GM23338 (cell line): ENCODE results near the gene CHD9. TPM values are rescaled to one million over a fixed set of nuclear protein-coding genes. Genes with fewer than 3 reads are reported as not detected.

Source experiments
- ATAC-seq: fragments of 200-7000 bp; cut with Tn5 transposase; 3 replicates; pipeline ENCODE4 v1.9.1; 2020
- DNase-seq: peaks from one replicate; pipeline ENCODE4 v3.0.0-alpha.2; 2015; ENCODE audit warnings: low spot score
- H2AFZ ChIP-seq: fragments of 200-600 bp; sonication (generic); 2 replicates; pipeline ENCODE4 v1.8.0; 2016; ENCODE audit warnings: antibody characterized with exemption, mild to moderate bottlenecking, moderate library complexity
- H3F3A ChIP-seq: fragments of 200-600 bp; sonication (generic); replicated peaks from 2 replicates; pipeline ENCODE4 v1.8.0; 2017; ENCODE audit warnings: antibody characterized with exemption, mixed run types, low read depth
- H3K27ac ChIP-seq: fragments of 200-600 bp; sonication (generic); 2 replicates; pipeline ENCODE4 v1.6.1; 2016; ENCODE audit warnings: low read depth
- H3K27me3 ChIP-seq: fragments of 200-600 bp; sonication (generic); 2 replicates; pipeline ENCODE4 v1.8.0; 2016; ENCODE audit warnings: mild to moderate bottlenecking, mixed run types, moderate library complexity; ENCODE audit not compliant: insufficient read depth
- H3K36me3 ChIP-seq: fragments of 200-600 bp; sonication (generic); 2 replicates; pipeline ENCODE4 v1.8.0; 2016; ENCODE audit warnings: mild to moderate bottlenecking; ENCODE audit not compliant: insufficient read depth
- H3K4me1 ChIP-seq: fragments of 200-600 bp; sonication (generic); 2 replicates; pipeline ENCODE4 v1.8.0; 2016; ENCODE audit warnings: mild to moderate bottlenecking, moderate library complexity; ENCODE audit not compliant: insufficient read depth
- H3K4me2 ChIP-seq: fragments of 200-600 bp; sonication (generic); 2 replicates; pipeline ENCODE4 v1.7.1; 2017; ENCODE audit warnings: mixed run types
- H3K4me3 ChIP-seq: fragments of 200-600 bp; sonication (generic); 2 replicates; pipeline ENCODE4 v1.6.1; 2016; ENCODE audit warnings: mixed run types
- H3K79me2 ChIP-seq: fragments of 200-600 bp; sonication (generic); replicated peaks from 2 replicates; pipeline ENCODE4 v1.8.0; 2017; ENCODE audit warnings: mild to moderate bottlenecking; ENCODE audit not compliant: insufficient read depth
- H3K9me2 ChIP-seq: fragments of 200-600 bp; sonication (generic); 2 replicates; pipeline ENCODE4 v1.8.0; 2017; ENCODE audit not compliant: insufficient read depth
- H4K20me1 ChIP-seq: fragments of 200-600 bp; sonication (generic); replicated peaks from 2 replicates; pipeline ENCODE4 v1.8.0; 2017; ENCODE audit warnings: mild to moderate bottlenecking; ENCODE audit not compliant: insufficient read depth
- H3K27ac Mint-ChIP-seq: 2 replicates; pipeline ENCODE4 v1.8.0; 2020; ENCODE audit warnings: inconsistent platforms, mild to moderate bottlenecking, moderate library complexity, mixed read lengths
- H3K27me3 Mint-ChIP-seq: 3 replicates; pipeline ENCODE4 v1.8.0; 2022; ENCODE audit warnings: low read depth, mild to moderate bottlenecking, moderate library complexity, mixed read lengths, inconsistent platforms; ENCODE audit not compliant: insufficient read depth, poor library complexity
- H3K36me3 Mint-ChIP-seq: 3 replicates; pipeline ENCODE4 v1.8.0; 2021; ENCODE audit warnings: low read depth, mild to moderate bottlenecking, inconsistent platforms, moderate library complexity, mixed read lengths
- H3K4me1 Mint-ChIP-seq: 3 replicates; pipeline ENCODE4 v1.8.0; 2020; ENCODE audit warnings: mild to moderate bottlenecking, inconsistent platforms, mixed read lengths
- H3K4me3 Mint-ChIP-seq: 3 replicates; pipeline ENCODE4 v1.8.0; 2021; ENCODE audit warnings: moderate library complexity, mild to moderate bottlenecking, inconsistent platforms, mixed read lengths
- H3K9me3 Mint-ChIP-seq: 3 replicates; pipeline ENCODE4 v1.8.0; 2020; ENCODE audit warnings: moderate library complexity, mild to moderate bottlenecking, inconsistent platforms, mixed read lengths
- CTCF ChIP-seq, 2 experiments: fragments of 200-600 bp in 1 of 2; sonication (generic) in 1 of 2; conservative IDR thresholded peaks; 2 replicates each; pipeline versions ENCODE4 v1.5.1 to v1.6.1; 2016 to 2017; ENCODE audit warnings: antibody characterized with exemption in 2 of 2, low read depth in 2 of 2, mild to moderate bottlenecking in 2 of 2, moderate library complexity in 1 of 2
- ETS1 ChIP-seq: IDR thresholded peaks from 2 replicates; pipeline ENCODE4 v1.6.1; 2016; ENCODE audit warnings: antibody characterized with exemption
- EZH2 ChIP-seq: fragments of 200-600 bp; sonication (generic); IDR thresholded peaks from one replicate; pipeline ENCODE4 v1.8.0; 2017; ENCODE audit warnings: antibody characterized with exemption, mild to moderate bottlenecking, low read depth; ENCODE audit not compliant: unreplicated experiment
- EZH2phosphoT487 ChIP-seq: fragments of 200-600 bp; sonication (generic); IDR thresholded peaks from one replicate; pipeline ENCODE4 v1.8.1; 2018; ENCODE audit warnings: antibody characterized with exemption; ENCODE audit not compliant: unreplicated experiment
- NANOG ChIP-seq: IDR thresholded peaks from 2 replicates; pipeline ENCODE4 v1.6.1; 2016; ENCODE audit warnings: antibody characterized with exemption, borderline replicate concordance
- POLR2AphosphoS5 ChIP-seq: IDR thresholded peaks from 2 replicates; pipeline ENCODE4 v1.6.1; 2016; ENCODE audit warnings: antibody characterized with exemption, low read depth
- REST ChIP-seq: IDR thresholded peaks from one replicate; pipeline ENCODE4 v1.6.1; 2018; ENCODE audit warnings: antibody characterized with exemption; ENCODE audit not compliant: unreplicated experiment
- STAT1 ChIP-seq: IDR thresholded peaks from one replicate; pipeline ENCODE4 v1.6.1; 2016; ENCODE audit warnings: antibody characterized with exemption; ENCODE audit not compliant: unreplicated experiment
- ZNF114 ChIP-seq: fragments of 250-450 bp; sonication (Bioruptor Pico); IDR thresholded peaks from 2 replicates; pipeline ENCODE4 v1.5.0; 2020; ENCODE audit warnings: mild to moderate bottlenecking, moderate library complexity
- ZNF331 ChIP-seq: fragments of 250-450 bp; sonication (Bioruptor Pico); IDR thresholded peaks from 2 replicates; pipeline ENCODE4 v1.5.0; 2020; ENCODE audit warnings: low read depth, mild to moderate bottlenecking, moderate library complexity
- polyA plus RNA-seq: library from polyadenylated mRNA; unstranded; fragments of >200 nt; fragmentation: Nextera tagmentation; extraction: Ambion mirVana; gene quantifications from 2 replicates; pipeline ENCODE4 v1.2.1, GENCODE V29; 2016
- total RNA-seq: library from RNA; depleted of rRNA; stranded (reverse); fragments of >200 nt; shearing (Covaris generic); gene quantifications from 2 replicates; pipeline ENCODE4 v1.2.3, GENCODE V29; 2014

The CHD9 gene
- total and polyA plus RNA-seq, 2 experiments from 2014 or later, result 18.8 to 46.6 TPM

GRCh38 chr16:53080345-53081031, 25.7 kb downstream of the CHD9 start:
- peak overlapping the region; percentile 20 for H3K27ac Mint-ChIP-seq
- Histone ChIP-seq H3K4me2 (peak overlapping the region; percentile 41), H4K20me1 (no peaks in the 10 kb centered on the region), H3K79me2 (peaks cover 38% of the 10 kb centered on the region), H3K27me3 (no peaks in the 10 kb centered on the region), H3K36me3 (peaks cover 5% of the 10 kb centered on the region; the same call in 1 of the 2 replicates), H3K9me2 (0 out of 2 replicates have a peak, but pooled peaks cover 10% of the 10 kb centered on the region), H3F3A (no peaks in the 10 kb centered on the region), H3K27ac (peak overlapping the region; percentile 47; the same call in 1 of the 2 replicates), H3K4me1 (peaks cover 45% of the 10 kb centered on the region), H2AFZ (no peak overlapping the region), H3K4me3 (no peak overlapping the region)
- DNase-seq (no peak), ATAC-seq (peak; percentile 62)
- peaks cover 22% of the 10 kb centered on the region for H3K36me3 Mint-ChIP-seq
- H3K27me3 Mint-ChIP-seq, result peaks cover 8% of the 10 kb centered on the region
- TF ChIP-seq STAT1 (no peak), POLR2AphosphoS5 (no peak), EZH2phosphoT487 (no peak), ZNF331 (CRISPR knock-in tag) (no peak), EZH2 (no peak), ETS1 (no peak), ZNF114 (CRISPR knock-in tag) (no peak)
- H3K4me3 Mint-ChIP-seq, result peak overlapping the region; percentile 33; the same call in 1 of the 3 replicates
- peaks cover 52% of the 10 kb centered on the region for H3K4me1 Mint-ChIP-seq
- peaks cover 12% of the 10 kb centered on the region for H3K9me3 Mint-ChIP-seq

GRCh38 chr16:53081032-53081424, 26.2 kb downstream of the CHD9 start:
- ATAC-seq (peak; percentile 40), DNase-seq (no peak)
- Mint-ChIP-seq H3K9me3 (peaks cover 7% of the 10 kb centered on the region; the same call in 1 of the 3 replicates), H3K36me3 (peaks cover 16% of the 10 kb centered on the region), H3K27ac (peak overlapping the region; percentile 20), H3K4me1 (peaks cover 57% of the 10 kb centered on the region), H3K4me3 (peak overlapping the region; percentile 33; the same call in 1 of the 3 replicates), H3K27me3 (peaks cover 8% of the 10 kb centered on the region)
- peaks cover 32% of the 10 kb centered on the region for H3K79me2 ChIP-seq
- H3K27me3 ChIP-seq, result no peaks in the 10 kb centered on the region
- 0 out of 2 replicates have a peak, but pooled peaks cover under 1% of the 10 kb centered on the region for H3K36me3 ChIP-seq
- H3K27ac ChIP-seq, result peak overlapping the region; percentile 47; the same call in 1 of the 2 replicates
- H3K9me2 ChIP-seq, result 0 out of 2 replicates have a peak, but pooled peaks cover 10% of the 10 kb centered on the region
- H3K4me3 ChIP-seq, result no peak overlapping the region
- H2AFZ ChIP-seq, result no peak overlapping the region
- H3K4me2 ChIP-seq, result peak overlapping the region; percentile 41
- no peaks in the 10 kb centered on the region for H3F3A ChIP-seq
- H4K20me1 ChIP-seq, result no peaks in the 10 kb centered on the region
- peaks cover 50% of the 10 kb centered on the region for H3K4me1 ChIP-seq
- TF ChIP-seq REST, result no peak
- no peak for TF ChIP-seq EZH2phosphoT487
- TF ChIP-seq ZNF331 (CRISPR knock-in tag), result no peak
- no peak for TF ChIP-seq CTCF (conservative IDR thresholded peaks at IDR 0.05; ENCODE audit: low read depth in 2 of 2)
- no peak for TF ChIP-seq NANOG
- no peak for TF ChIP-seq ETS1
- no peak for TF ChIP-seq EZH2
- TF ChIP-seq STAT1, result no peak
- no peak for TF ChIP-seq POLR2AphosphoS5
- no peak for TF ChIP-seq ZNF114 (CRISPR knock-in tag)
